GM23338 (cell line): Measurements from ENCODE around the gene AP3B2. TPM values are rescaled to one million over a fixed set of nuclear protein-coding genes. Genes with fewer than 3 reads are reported as not detected.

Source experiments
- ATAC-seq: fragments of 200-7000 bp; cut with Tn5 transposase; 3 replicates; pipeline ENCODE4 v1.9.1; 2020
- DNase-seq: peaks from one replicate; pipeline ENCODE4 v3.0.0-alpha.2; 2015; ENCODE audit warnings: low spot score
- H2AFZ ChIP-seq: fragments of 200-600 bp; sonication (generic); 2 replicates; pipeline ENCODE4 v1.8.0; 2016; ENCODE audit warnings: antibody characterized with exemption, mild to moderate bottlenecking, moderate library complexity
- H3F3A ChIP-seq: fragments of 200-600 bp; sonication (generic); replicated peaks from 2 replicates; pipeline ENCODE4 v1.8.0; 2017; ENCODE audit warnings: antibody characterized with exemption, mixed run types, low read depth
- H3K27ac ChIP-seq: fragments of 200-600 bp; sonication (generic); 2 replicates; pipeline ENCODE4 v1.6.1; 2016; ENCODE audit warnings: low read depth
- H3K27me3 ChIP-seq: fragments of 200-600 bp; sonication (generic); 2 replicates; pipeline ENCODE4 v1.8.0; 2016; ENCODE audit warnings: mild to moderate bottlenecking, mixed run types, moderate library complexity; ENCODE audit not compliant: insufficient read depth
- H3K36me3 ChIP-seq: fragments of 200-600 bp; sonication (generic); 2 replicates; pipeline ENCODE4 v1.8.0; 2016; ENCODE audit warnings: mild to moderate bottlenecking; ENCODE audit not compliant: insufficient read depth
- H3K4me1 ChIP-seq: fragments of 200-600 bp; sonication (generic); 2 replicates; pipeline ENCODE4 v1.8.0; 2016; ENCODE audit warnings: mild to moderate bottlenecking, moderate library complexity; ENCODE audit not compliant: insufficient read depth
- H3K4me2 ChIP-seq: fragments of 200-600 bp; sonication (generic); 2 replicates; pipeline ENCODE4 v1.7.1; 2017; ENCODE audit warnings: mixed run types
- H3K4me3 ChIP-seq: fragments of 200-600 bp; sonication (generic); 2 replicates; pipeline ENCODE4 v1.6.1; 2016; ENCODE audit warnings: mixed run types
- H3K79me2 ChIP-seq: fragments of 200-600 bp; sonication (generic); replicated peaks from 2 replicates; pipeline ENCODE4 v1.8.0; 2017; ENCODE audit warnings: mild to moderate bottlenecking; ENCODE audit not compliant: insufficient read depth
- H3K9me2 ChIP-seq: fragments of 200-600 bp; sonication (generic); 2 replicates; pipeline ENCODE4 v1.8.0; 2017; ENCODE audit not compliant: insufficient read depth
- H4K20me1 ChIP-seq: fragments of 200-600 bp; sonication (generic); replicated peaks from 2 replicates; pipeline ENCODE4 v1.8.0; 2017; ENCODE audit warnings: mild to moderate bottlenecking; ENCODE audit not compliant: insufficient read depth
- H3K27ac Mint-ChIP-seq: 2 replicates; pipeline ENCODE4 v1.8.0; 2020; ENCODE audit warnings: inconsistent platforms, mild to moderate bottlenecking, moderate library complexity, mixed read lengths
- H3K27me3 Mint-ChIP-seq: 3 replicates; pipeline ENCODE4 v1.8.0; 2022; ENCODE audit warnings: low read depth, mild to moderate bottlenecking, moderate library complexity, mixed read lengths, inconsistent platforms; ENCODE audit not compliant: insufficient read depth, poor library complexity
- H3K36me3 Mint-ChIP-seq: 3 replicates; pipeline ENCODE4 v1.8.0; 2021; ENCODE audit warnings: low read depth, mild to moderate bottlenecking, inconsistent platforms, moderate library complexity, mixed read lengths
- H3K4me1 Mint-ChIP-seq: 3 replicates; pipeline ENCODE4 v1.8.0; 2020; ENCODE audit warnings: mild to moderate bottlenecking, inconsistent platforms, mixed read lengths
- H3K4me3 Mint-ChIP-seq: 3 replicates; pipeline ENCODE4 v1.8.0; 2021; ENCODE audit warnings: moderate library complexity, mild to moderate bottlenecking, inconsistent platforms, mixed read lengths
- H3K9me3 Mint-ChIP-seq: 3 replicates; pipeline ENCODE4 v1.8.0; 2020; ENCODE audit warnings: moderate library complexity, mild to moderate bottlenecking, inconsistent platforms, mixed read lengths
- CREB1 ChIP-seq: fragments of 250-450 bp; sonication (Bioruptor Pico); IDR thresholded peaks from 2 replicates; pipeline ENCODE4 v1.5.0; 2020; ENCODE audit warnings: low read depth, mild to moderate bottlenecking, moderate library complexity
- CTCF ChIP-seq, 2 experiments: fragments of 200-600 bp in 1 of 2; sonication (generic) in 1 of 2; conservative IDR thresholded peaks; 2 replicates each; pipeline versions ENCODE4 v1.5.1 to v1.6.1; 2016 to 2017; ENCODE audit warnings: antibody characterized with exemption in 2 of 2, low read depth in 2 of 2, mild to moderate bottlenecking in 2 of 2, moderate library complexity in 1 of 2
- EZH2 ChIP-seq: fragments of 200-600 bp; sonication (generic); IDR thresholded peaks from one replicate; pipeline ENCODE4 v1.8.0; 2017; ENCODE audit warnings: antibody characterized with exemption, mild to moderate bottlenecking, low read depth; ENCODE audit not compliant: unreplicated experiment
- POLR2AphosphoS5 ChIP-seq: IDR thresholded peaks from 2 replicates; pipeline ENCODE4 v1.6.1; 2016; ENCODE audit warnings: antibody characterized with exemption, low read depth
- REST ChIP-seq: IDR thresholded peaks from one replicate; pipeline ENCODE4 v1.6.1; 2018; ENCODE audit warnings: antibody characterized with exemption; ENCODE audit not compliant: unreplicated experiment
- ZNF331 ChIP-seq: fragments of 250-450 bp; sonication (Bioruptor Pico); IDR thresholded peaks from 2 replicates; pipeline ENCODE4 v1.5.0; 2020; ENCODE audit warnings: low read depth, mild to moderate bottlenecking, moderate library complexity
- polyA plus RNA-seq: library from polyadenylated mRNA; unstranded; fragments of >200 nt; fragmentation: Nextera tagmentation; extraction: Ambion mirVana; gene quantifications from 2 replicates; pipeline ENCODE4 v1.2.1, GENCODE V29; 2016
- total RNA-seq: library from RNA; depleted of rRNA; stranded (reverse); fragments of >200 nt; shearing (Covaris generic); gene quantifications from 2 replicates; pipeline ENCODE4 v1.2.3, GENCODE V29; 2014

AP3B2 gene
- total and polyA plus RNA-seq, 2 experiments from 2014 or later: 9.5 to 19.2 TPM

GRCh38 chr15:82647835-82648256, 61.8 kb downstream of the AP3B2 start:
- no peaks in the 10 kb centered on the region for H3K9me2 ChIP-seq
- peak; percentile 54 for ATAC-seq
- H3K27me3 Mint-ChIP-seq: peaks cover 53% of the 10 kb centered on the region
- H3K27ac ChIP-seq: no peak overlapping the region
- no peak overlapping the region for H3K27ac Mint-ChIP-seq
- TF ChIP-seq POLR2AphosphoS5 (peak; percentile 23; the same call in 1 of the 2 replicates), CREB1 (CRISPR knock-in tag) (no peak)
- DNase-seq: peak; percentile 70
- no peaks in the 10 kb centered on the region for H3K36me3 ChIP-seq
- H3K4me1 Mint-ChIP-seq: peaks cover 4% of the 10 kb centered on the region
- peak overlapping the region; percentile 62 for H3K4me3 ChIP-seq
- no peaks in the 10 kb centered on the region for H3K36me3 Mint-ChIP-seq
- H4K20me1 ChIP-seq: no peaks in the 10 kb centered on the region
- H3K4me2 ChIP-seq: peak overlapping the region; percentile 89
- no peaks in the 10 kb centered on the region for H3K79me2 ChIP-seq
- peak overlapping the region; percentile 94 for H2AFZ ChIP-seq
- peaks cover 8% of the 10 kb centered on the region; the same call in 1 of the 2 replicates for H3K4me1 ChIP-seq
- H3K9me3 Mint-ChIP-seq: peaks cover 3% of the 10 kb centered on the region; the same call in 2 of the 3 replicates
- H3K4me3 Mint-ChIP-seq: peak overlapping the region; percentile 69
- H3K27me3 ChIP-seq: peaks cover 65% of the 10 kb centered on the region
- peaks cover 9% of the 10 kb centered on the region; the same call in 1 of the 2 replicates for H3F3A ChIP-seq

GRCh38 chr15:82647045-82647834, 62.4 kb downstream of the AP3B2 start, which contains the start of gene CPEB1:
TSS of gene CPEB1 (minus strand) at chr15:82647363. CDS start at chr15:82628459, 18,904 bp downstream.
- DNase-seq (peak; percentile 75), ATAC-seq (peak; percentile 37)
- no peaks in the 10 kb centered on the region for H3K79me2 ChIP-seq
- H3K27me3 Mint-ChIP-seq: peaks cover 53% of the 10 kb centered on the region
- H3F3A ChIP-seq: peaks cover 9% of the 10 kb centered on the region; the same call in 1 of the 2 replicates
- peaks cover 4% of the 10 kb centered on the region for H3K4me1 Mint-ChIP-seq
- H3K36me3 ChIP-seq: no peaks in the 10 kb centered on the region
- no peaks in the 10 kb centered on the region for H3K36me3 Mint-ChIP-seq
- H2AFZ ChIP-seq: peak within 1 kb of the TSS; percentile 94
- peaks cover 8% of the 10 kb centered on the region; the same call in 1 of the 2 replicates for H3K4me1 ChIP-seq
- no peak within 1 kb of the TSS for H3K27ac ChIP-seq
- H3K27ac Mint-ChIP-seq: no peak within 1 kb of the TSS
- peaks cover 3% of the 10 kb centered on the region; the same call in 2 of the 3 replicates for H3K9me3 Mint-ChIP-seq
- peak within 1 kb of the TSS; percentile 71 for H3K4me3 Mint-ChIP-seq
- no peaks in the 10 kb centered on the region for H3K9me2 ChIP-seq
- H3K4me3 ChIP-seq: peak within 1 kb of the TSS; percentile 62
- TF ChIP-seq CTCF (conservative IDR thresholded peaks at IDR 0.05; ENCODE audit: low read depth in 2 of 2) (peak in 1 of 2 experiments; percentile 35; a peak in 1 of 4 replicates), ZNF331 (no peak)
- H3K4me2 ChIP-seq: peak within 1 kb of the TSS; percentile 89
- peaks cover 65% of the 10 kb centered on the region for H3K27me3 ChIP-seq
- H4K20me1 ChIP-seq: no peaks in the 10 kb centered on the region

- Histone ChIP-seq H3K79me2 (no peaks in the 10 kb centered on the region), H4K20me1 (no peaks in the 10 kb centered on the region), H3K4me1 (peaks cover 8% of the 10 kb centered on the region; the same call in 1 of the 2 replicates), H3K27ac (no peak overlapping the region), H3K36me3 (no peaks in the 10 kb centered on the region), H3K9me2 (no peaks in the 10 kb centered on the region), H2AFZ (peak overlapping the region; percentile 85), H3K27me3 (peaks cover 65% of the 10 kb centered on the region), H3K4me2 (peak overlapping the region; percentile 89), H3K4me3 (peak overlapping the region; percentile 62), H3F3A (peaks cover 9% of the 10 kb centered on the region; the same call in 1 of the 2 replicates)
- peak overlapping the region; percentile 71 for H3K4me3 Mint-ChIP-seq
- peaks cover 53% of the 10 kb centered on the region for H3K27me3 Mint-ChIP-seq
- peak; percentile 69 for ATAC-seq
- peak; percentile 85 for DNase-seq
- peaks cover 4% of the 10 kb centered on the region for H3K4me1 Mint-ChIP-seq
- peak; percentile 32 for TF ChIP-seq EZH2
- TF ChIP-seq REST: no peak
- H3K36me3 Mint-ChIP-seq: no peaks in the 10 kb centered on the region
- H3K9me3 Mint-ChIP-seq: peaks cover 3% of the 10 kb centered on the region; the same call in 2 of the 3 replicates
- H3K27ac Mint-ChIP-seq: no peak overlapping the region
These were observed 63.2 kb downstream of the AP3B2 start for GRCh38 chr15:82646250-82647044.
